ENCODE measurements around the gene FLYWCH2.
"Not testable (repeated sequence)": the region's sequence is repeated elsewhere in the genome, so short reads cannot be mapped to it uniquely, and the experiment has no call there.

The FLYWCH2 gene

DNA sequence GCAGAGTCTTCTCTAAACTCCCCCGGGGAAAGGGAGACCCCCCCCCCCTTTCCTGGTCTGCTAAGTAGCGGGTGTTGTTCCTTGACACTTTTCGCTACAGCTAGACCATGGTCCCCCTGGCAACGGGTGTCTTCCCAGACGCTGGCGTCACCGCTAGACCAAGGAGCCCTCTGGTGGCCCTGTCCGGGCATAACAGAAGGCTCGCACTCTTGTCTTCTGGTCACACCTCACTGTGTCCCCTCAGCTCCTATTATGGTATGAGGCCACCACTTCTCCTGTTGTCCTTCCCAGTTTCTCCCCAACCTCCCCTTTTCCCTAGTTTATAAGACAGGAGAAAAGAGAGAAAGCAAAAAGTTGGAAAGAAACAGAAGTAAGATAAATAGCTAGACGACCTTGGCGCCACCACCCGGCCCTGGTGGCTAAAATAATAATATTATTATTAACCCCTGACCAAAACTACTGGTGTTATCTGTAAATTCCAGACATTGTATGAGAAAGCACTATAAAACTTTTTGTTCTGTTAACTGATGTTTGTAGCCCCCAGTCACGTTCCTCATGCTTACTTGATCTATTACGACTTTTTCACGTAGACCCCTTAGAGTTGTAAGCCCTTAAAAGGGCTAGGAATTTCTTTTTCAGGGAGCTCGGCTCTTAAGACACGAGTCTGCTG is 24.2 kb downstream of the FLYWCH2 start:
- not testable (repeated sequence) for DNase-seq (ENCODE audit: low read depth); H3K4me3 ChIP-seq (ENCODE audit: low read depth, low read length)

DNA sequence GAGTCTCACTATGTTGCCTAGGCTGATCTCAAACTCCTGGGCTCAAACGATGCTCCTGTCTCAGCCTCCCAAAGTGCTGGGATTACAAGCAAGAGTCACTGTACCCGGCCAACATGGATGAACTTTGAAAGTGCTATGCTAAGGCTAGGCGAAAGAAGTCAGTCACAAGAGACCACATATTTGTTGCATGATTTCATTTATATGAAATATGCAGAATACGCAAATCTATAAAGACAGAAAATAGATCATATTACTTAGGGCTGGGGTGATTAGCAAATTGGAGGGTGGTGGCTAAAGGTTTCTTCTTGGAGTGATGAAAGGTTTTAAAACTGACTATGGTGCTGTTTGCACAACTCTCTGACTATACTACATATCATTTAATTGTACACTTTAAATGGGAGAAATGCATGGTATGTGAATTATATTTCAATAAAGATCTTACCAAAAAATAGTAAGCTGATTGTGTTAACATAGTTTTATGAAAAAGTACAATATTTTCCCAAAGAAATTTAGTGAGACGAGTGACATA is 27.5 kb downstream of the FLYWCH2 start:
- H3K4me3 ChIP-seq (ENCODE audit: low read depth, low read length) = no peak overlapping the region
- no peak for DNase-seq (ENCODE audit: low read depth)
- TF ChIP-seq, protein P1, sequence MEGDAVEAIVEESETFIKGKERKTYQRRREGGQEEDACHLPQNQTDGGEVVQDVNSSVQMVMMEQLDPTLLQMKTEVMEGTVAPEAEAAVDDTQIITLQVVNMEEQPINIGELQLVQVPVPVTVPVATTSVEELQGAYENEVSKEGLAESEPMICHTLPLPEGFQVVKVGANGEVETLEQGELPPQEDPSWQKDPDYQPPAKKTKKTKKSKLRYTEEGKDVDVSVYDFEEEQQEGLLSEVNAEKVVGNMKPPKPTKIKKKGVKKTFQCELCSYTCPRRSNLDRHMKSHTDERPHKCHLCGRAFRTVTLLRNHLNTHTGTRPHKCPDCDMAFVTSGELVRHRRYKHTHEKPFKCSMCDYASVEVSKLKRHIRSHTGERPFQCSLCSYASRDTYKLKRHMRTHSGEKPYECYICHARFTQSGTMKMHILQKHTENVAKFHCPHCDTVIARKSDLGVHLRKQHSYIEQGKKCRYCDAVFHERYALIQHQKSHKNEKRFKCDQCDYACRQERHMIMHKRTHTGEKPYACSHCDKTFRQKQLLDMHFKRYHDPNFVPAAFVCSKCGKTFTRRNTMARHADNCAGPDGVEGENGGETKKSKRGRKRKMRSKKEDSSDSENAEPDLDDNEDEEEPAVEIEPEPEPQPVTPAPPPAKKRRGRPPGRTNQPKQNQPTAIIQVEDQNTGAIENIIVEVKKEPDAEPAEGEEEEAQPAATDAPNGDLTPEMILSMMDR (IDR thresholded peaks at IDR 0.05; ENCODE audit: low read depth, low read length, missing control alignments) = no peak

More for the DNA sequence above, 24.2 kb downstream of the FLYWCH2 start:
- TF ChIP-seq, protein P1 (IDR thresholded peaks at IDR 0.05; ENCODE audit: low read depth, low read length, missing control alignments) = peak; percentile 56

DNA sequence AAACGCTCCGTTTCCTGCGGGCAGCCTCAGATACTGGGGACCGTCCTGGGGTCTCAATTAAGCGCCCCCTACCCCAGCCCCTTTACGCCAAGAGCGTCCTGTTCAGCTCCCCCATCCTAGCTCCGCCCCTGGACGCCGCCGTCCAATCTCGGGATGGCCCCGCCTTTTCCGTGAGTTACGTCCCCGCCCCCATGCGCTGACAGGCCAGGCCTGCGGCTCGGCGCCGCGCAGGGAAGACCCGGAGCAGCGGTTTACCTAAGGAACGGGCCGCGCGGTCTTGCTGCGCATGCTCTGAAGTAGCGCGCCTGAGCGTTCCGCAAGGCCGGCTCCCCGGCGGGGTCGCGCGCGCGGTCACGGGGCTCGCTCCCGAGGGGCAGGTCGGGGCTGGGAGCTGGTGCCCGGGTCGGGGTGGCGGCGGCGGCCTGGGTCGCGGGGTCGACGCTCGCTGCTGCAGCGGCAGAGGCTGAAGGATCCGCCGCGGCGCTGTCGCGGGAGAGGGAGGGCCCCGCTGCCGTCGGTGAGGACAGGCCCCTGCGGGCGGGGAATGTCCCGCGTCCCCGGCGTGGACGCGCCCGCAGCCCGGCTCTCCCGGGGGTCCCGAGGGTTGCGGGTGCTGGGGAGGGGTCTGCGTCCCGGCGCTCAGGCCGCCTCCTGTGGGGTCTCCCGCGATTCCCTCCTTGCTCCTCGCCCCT is 28.8 kb downstream of the FLYWCH2 start, which contains the start of gene FLYWCH1:
Gene FLYWCH1, plus strand, starts transcription at position 294 of the 692 bp plus-strand sequence. CDS start 17,755 bp downstream, outside the sequence.
- H3K4me3 ChIP-seq (ENCODE audit: low read depth, low read length) = peak within 1 kb of the TSS; percentile 77
- peak; percentile 94 for DNase-seq (ENCODE audit: low read depth)
- TF ChIP-seq, protein P1 (IDR thresholded peaks at IDR 0.05; ENCODE audit: low read depth, low read length, missing control alignments) = no peak

DNA sequence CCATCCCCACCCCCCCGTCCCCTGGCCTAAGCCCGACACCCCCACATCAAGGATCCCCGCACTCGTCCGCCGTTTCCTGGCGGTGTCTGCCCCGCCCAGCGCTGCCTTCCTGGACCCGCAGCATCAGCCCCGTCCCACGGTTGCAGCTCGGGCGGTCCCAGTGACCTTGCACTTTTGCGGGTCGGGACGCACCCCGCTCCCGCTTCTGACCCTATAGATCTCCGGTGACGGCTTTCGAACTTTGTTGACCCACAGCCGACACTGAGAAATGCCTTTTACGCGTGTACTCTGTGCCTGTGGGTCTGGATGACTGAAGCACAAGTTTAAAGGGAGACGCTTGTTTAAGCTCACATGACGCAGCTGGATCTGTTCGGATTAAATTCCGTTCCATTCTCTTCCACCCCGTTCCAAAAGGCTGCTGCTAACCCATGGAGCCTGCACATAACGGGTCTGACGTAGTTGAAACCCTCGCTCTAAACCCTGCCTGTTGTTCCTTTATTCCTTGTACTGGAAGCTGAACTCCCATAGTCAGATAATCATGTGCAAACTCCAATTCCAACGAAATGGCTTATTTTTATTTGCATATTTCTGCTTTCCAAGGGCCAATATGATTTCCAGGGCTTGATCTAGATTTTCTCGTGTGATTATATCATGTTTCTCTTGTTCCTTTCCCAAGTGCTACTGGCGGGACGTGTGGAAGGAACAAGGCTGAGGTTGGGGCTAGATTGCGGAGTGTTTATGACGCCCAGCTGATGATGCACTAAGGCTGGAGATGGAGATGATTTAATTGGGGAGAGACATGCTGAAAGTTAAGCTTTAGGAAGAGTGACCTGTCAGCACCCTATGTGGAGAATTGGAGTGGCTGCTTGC is 29.6 kb downstream of the FLYWCH2 start:
- H3K4me3 ChIP-seq (ENCODE audit: low read depth, low read length) = peak overlapping the region; percentile 77
- no peak for DNase-seq (ENCODE audit: low read depth)
- TF ChIP-seq, protein P1 (IDR thresholded peaks at IDR 0.05; ENCODE audit: low read depth, low read length, missing control alignments) = no peak

DNA sequence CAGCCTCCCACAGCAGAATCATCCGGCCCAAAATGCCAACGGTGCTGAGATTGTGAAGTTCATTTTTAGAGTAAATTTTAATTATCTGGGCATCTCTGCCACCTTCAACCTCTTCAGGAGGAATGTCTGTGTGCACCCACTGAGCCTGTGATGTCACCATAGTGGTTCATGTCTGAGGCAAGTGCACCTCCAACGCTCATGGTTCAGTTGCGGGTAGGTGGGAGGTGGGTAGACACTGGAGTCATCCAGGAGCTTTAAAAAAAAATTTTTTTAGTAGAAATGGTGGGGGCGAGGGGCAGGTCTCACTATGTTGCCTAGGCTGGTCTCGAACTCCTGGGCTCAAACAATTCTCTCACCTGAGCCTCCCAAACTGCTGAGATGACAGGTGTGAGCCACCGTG is 30.6 kb downstream of the FLYWCH2 start:
- DNase-seq (ENCODE audit: low read depth) = no peak
- TF ChIP-seq, protein P1 (IDR thresholded peaks at IDR 0.05; ENCODE audit: low read depth, low read length, missing control alignments) = no peak
- H3K4me3 ChIP-seq (ENCODE audit: low read depth, low read length) = no peak overlapping the region

DNA sequence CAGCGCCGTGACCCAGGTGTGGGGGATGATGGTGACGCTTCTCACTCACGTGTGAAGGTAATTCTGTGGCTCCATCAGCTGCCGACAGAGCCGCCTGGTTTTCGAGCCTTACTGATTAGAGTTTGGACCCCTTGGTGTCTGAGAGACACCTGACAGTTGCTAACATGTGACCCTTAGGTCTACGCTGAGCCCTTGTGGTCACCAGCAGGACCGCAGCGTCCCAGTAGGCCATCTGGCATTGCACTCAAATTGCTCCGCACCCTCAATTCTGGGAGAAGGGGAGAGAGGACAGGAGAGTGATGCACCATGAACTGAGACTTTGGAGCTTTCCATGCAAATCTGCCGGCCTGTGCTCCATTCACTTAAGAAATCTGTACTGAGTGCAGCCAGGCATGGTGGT is 31.2 kb downstream of the FLYWCH2 start:
- TF ChIP-seq, protein P1 (IDR thresholded peaks at IDR 0.05; ENCODE audit: low read depth, low read length, missing control alignments) = no peak
- no peak overlapping the region for H3K4me3 ChIP-seq (ENCODE audit: low read depth, low read length)

More for the DNA sequence above, 31.2 kb downstream of the FLYWCH2 start:
- no peak for DNase-seq (ENCODE audit: low read depth)
